SK-N-SH (cell line): ENCODE measurements around the gene STARD3. TPM values are rescaled to one million over a fixed set of nuclear protein-coding genes. Genes with fewer than 3 reads are reported as not detected.
A peak's percentile ranks its signal among the peaks of the same experiment; 100 is the strongest.

ENCODE experiments used
- CTCF ChIA-PET: fragments of 300-600, 350-600 bp; formaldehyde crosslinking; extraction: SDS; loops from one replicate; lab custom pipeline; 2021; lab: Yijun Ruan, JAX
- POLR2A ChIA-PET: fragments of 350-600 bp; sonication (Branson Sonifier 250); formaldehyde crosslinking; extraction: SDS; loops from one replicate; lab custom pipeline; 2020; ENCODE audit warnings: antibody characterized with exemption, inconsistent platforms; lab: Yijun Ruan, JAX
- DNase-seq: peaks from one replicate; pipeline ENCODE4 v3.0.0; 2012
- H2AFZ ChIP-seq: fragments of 200-600 bp; sonication (generic); 2 replicates; pipeline ENCODE4 v1.8.1; 2016; ENCODE audit warnings: antibody characterized with exemption, mild to moderate bottlenecking, low read depth
- H3F3A ChIP-seq: fragments of 200-600 bp; sonication (generic); replicated peaks from 2 replicates; pipeline ENCODE3; 2016; ENCODE audit warnings: antibody characterized with exemption, mild to moderate bottlenecking; ENCODE audit not compliant: insufficient read depth
- H3K27ac ChIP-seq, 2 experiments: fragments of 200-500 bp in 1 of 2; fragments of 200-600 bp in 1 of 2; sonication (Bioruptor generic) in 1 of 2; sonication (generic), shearing (Covaris generic) in 1 of 2; 2 replicates each; pipeline versions ENCODE4 v1.5.1 to v1.6.1; 2014 to 2016; ENCODE audit warnings: low read depth in 2 of 2, inconsistent platforms in 1 of 2, low read length in 1 of 2, mild to moderate bottlenecking in 1 of 2, mixed read lengths in 1 of 2
- H3K27me3 ChIP-seq: fragments of 200-600 bp; sonication (generic), shearing (Covaris generic); 2 replicates; pipeline ENCODE4 v1.6.1; 2016; ENCODE audit warnings: mixed run types; ENCODE audit not compliant: insufficient read depth
- H3K36me3 ChIP-seq, 2 experiments: fragments of 200-500 bp in 1 of 2; fragments of 200-600 bp in 1 of 2; sonication (Bioruptor generic) in 1 of 2; sonication (generic) in 1 of 2; replicated peaks in 1 of 2; 2 replicates each; pipeline versions ENCODE3 to v1.5.1; 2014 to 2016; ENCODE audit warnings: low read length in 1 of 2, mild to moderate bottlenecking in 1 of 2; ENCODE audit not compliant: insufficient read depth in 2 of 2, control insufficient read depth in 1 of 2
- H3K4me1 ChIP-seq, 2 experiments: fragments of 200-500 bp in 1 of 2; fragments of 200-600 bp in 1 of 2; sonication (Bioruptor generic) in 1 of 2; sonication (generic), shearing (Covaris generic) in 1 of 2; 2 replicates each; pipeline versions ENCODE4 v1.5.1 to v1.6.1; 2014 to 2016; ENCODE audit warnings: low read depth in 1 of 2, low read length in 1 of 2, mixed run types in 1 of 2; ENCODE audit not compliant: insufficient read depth in 2 of 2, control insufficient read depth in 1 of 2
- H3K4me2 ChIP-seq: fragments of 200-600 bp; sonication (generic), shearing (Covaris generic); 2 replicates; pipeline ENCODE4 v1.6.1; 2017; ENCODE audit warnings: mixed run types
- H3K4me3 ChIP-seq, 2 experiments: fragments of 200-500 bp in 1 of 2; fragments of 200-600 bp in 1 of 2; sonication (Bioruptor generic) in 1 of 2; sonication (generic), shearing (Covaris generic) in 1 of 2; 2 replicates each; pipeline versions ENCODE4 v1.5.1 to v1.8.1; 2014 to 2016; ENCODE audit warnings: low read depth in 2 of 2, inconsistent platforms in 1 of 2, low read length in 1 of 2, mild to moderate bottlenecking in 1 of 2, mixed read lengths in 1 of 2, moderate library complexity in 1 of 2
- H3K79me2 ChIP-seq: fragments of 200-600 bp; sonication (generic); 2 replicates; pipeline ENCODE4 v1.8.1; 2017; ENCODE audit warnings: mild to moderate bottlenecking; ENCODE audit not compliant: insufficient read depth
- H3K9ac ChIP-seq: fragments of 200-600 bp; sonication (generic); 2 replicates; pipeline ENCODE4 v1.6.1; 2017; ENCODE audit warnings: mixed run types
- H3K9me2 ChIP-seq: fragments of 200-600 bp; sonication (generic); 2 replicates; pipeline ENCODE4 v1.6.1; 2017; ENCODE audit warnings: mixed run types
- H3K9me3 ChIP-seq: fragments of 200-600 bp; sonication (generic); 2 replicates; pipeline ENCODE4 v1.6.1; 2017; ENCODE audit warnings: mixed run types, mild to moderate bottlenecking, moderate library complexity
- H4K20me1 ChIP-seq: fragments of 200-600 bp; sonication (generic); 2 replicates; pipeline ENCODE4 v1.6.1; 2017; ENCODE audit warnings: mild to moderate bottlenecking, mixed run types; ENCODE audit not compliant: insufficient read depth
- EZH2phosphoT487 ChIP-seq: fragments of 200-600 bp; sonication (generic); IDR thresholded peaks from 2 replicates; pipeline ENCODE4 v1.6.1; 2017; ENCODE audit warnings: low read depth, mixed run types, mild to moderate bottlenecking, antibody characterized with exemption, moderate library complexity, borderline replicate concordance
- FOXJ3 ChIP-seq: sonication (generic); formaldehyde crosslinking; IDR thresholded peaks from 2 replicates; pipeline ENCODE4 v1.5.1; 2020; ENCODE audit warnings: mild to moderate bottlenecking, missing genetic modification reagents
- GATA2 ChIP-seq: sonication (generic); formaldehyde crosslinking; IDR thresholded peaks from 2 replicates; pipeline ENCODE4 v1.5.0; 2020; ENCODE audit warnings: mild to moderate bottlenecking, missing genetic modification reagents
- IRF3 ChIP-seq: fragments of 150-350 bp; IDR thresholded peaks from 2 replicates; pipeline ENCODE4 v1.6.1; 2016; ENCODE audit warnings: mild to moderate bottlenecking, low read depth, low read length
- MAX ChIP-seq: IDR thresholded peaks from 2 replicates; pipeline ENCODE4 v1.4.0; 2012; ENCODE audit warnings: low read depth
- NFIC ChIP-seq: IDR thresholded peaks from 2 replicates; pipeline ENCODE4 v1.4.0; 2012; ENCODE audit warnings: borderline replicate concordance
- RAD21 ChIP-seq: IDR thresholded peaks from 2 replicates; pipeline ENCODE4 v1.6.1; 2012; ENCODE audit warnings: mild to moderate bottlenecking, low read length
- RFX5 ChIP-seq: IDR thresholded peaks from 2 replicates; pipeline ENCODE4 v1.6.1; 2012; ENCODE audit warnings: mild to moderate bottlenecking, improper control_type of control experiment, low read length
- TAF1 ChIP-seq: IDR thresholded peaks from 2 replicates; pipeline ENCODE4 v1.6.1; 2012; ENCODE audit warnings: low read depth, mild to moderate bottlenecking, low read length, moderate library complexity, borderline replicate concordance
- TCF12 ChIP-seq: IDR thresholded peaks from 2 replicates; pipeline ENCODE4 v1.4.0; 2012
- USF1 ChIP-seq: IDR thresholded peaks from 2 replicates; pipeline ENCODE4 v1.4.0; 2012; ENCODE audit warnings: low read depth, borderline replicate concordance
- USF2 ChIP-seq: fragments of 150-350 bp; IDR thresholded peaks from 2 replicates; pipeline ENCODE4 v1.6.1; 2017; ENCODE audit warnings: antibody characterized with exemption, low read length, low read depth, borderline replicate concordance
- WGBS: methylation state at CpG from one replicate; pipeline ENCODE4 v1.1.6; 2017; ENCODE audit warnings: low lambda C conversion rate; 5-methylcytosine and 5-hydroxymethylcytosine counted together
- polyA plus RNA-seq, 3 experiments: library from polyadenylated mRNA; depleted of rRNA; stranded (reverse); fragments of >200 nt; gene quantifications; 2 replicates each; pipeline ENCODE4 v1.2.3, GENCODE V29; 2012

Gene STARD3
- polyA plus RNA-seq, 1 of the 3 experiments (the other 2 are of a cell fraction) = 76.8 TPM

GRCh38 chr17:39598047-39598481, 38.9 kb upstream of the STARD3 start:
- Histone ChIP-seq H3K79me2 (no peaks in the 10 kb centered on the region), H3F3A (no peaks in the 10 kb centered on the region), H3K27ac (no peak overlapping the region), H3K4me3 (no peak overlapping the region), H3K36me3 (no peaks in the 10 kb centered on the region), H2AFZ (no peak overlapping the region), H3K9ac (no peak overlapping the region), H3K9me2 (no peaks in the 10 kb centered on the region), H4K20me1 (peaks cover 13% of the 10 kb centered on the region; the same call in 1 of the 2 replicates), H3K27me3 (peaks cover 84% of the 10 kb centered on the region), H3K4me1 (peaks cover 7 to 32% of the 10 kb centered on the region in 2 experiments), H3K9me3 (no peaks in the 10 kb centered on the region), H3K4me2 (no peak overlapping the region)
- DNase-seq = peak; percentile 74
- POLR2A ChIA-PET = no interaction called here
- 9% methylated on average over 7 of the region's 13 CpGs for WGBS
- TF ChIP-seq NFIC = peak; percentile 29; the same call in 1 of the 2 replicates
- no peak for TF ChIP-seq FOXJ3 (CRISPR knock-in tag)
- CTCF ChIA-PET = interaction anchor here (0.6 to 17.5 kb wide), 9 partner anchors 8 to 353 kb away, joined by 3 to 285 read pairs (median 3); partner anchors contain the start of gene PPP1R1B

- ChIA-PET CTCF (interaction anchor here (0.6 to 17.5 kb wide), 9 partner anchors 8 to 156 kb away, joined by 3 to 285 read pairs (median 4); partner anchors contain the start of genes NEUROD2 and PPP1R1B), POLR2A (no interaction called here)
- Histone ChIP-seq H3K79me2 (no peaks in the 10 kb centered on the region), H3F3A (no peaks in the 10 kb centered on the region), H2AFZ (no peak overlapping the region), H3K9ac (no peak overlapping the region), H3K27me3 (peaks cover 90% of the 10 kb centered on the region), H3K4me2 (peak overlapping the region; percentile 72), H3K9me2 (no peaks in the 10 kb centered on the region), H3K36me3 (no peaks in the 10 kb centered on the region), H3K4me1 (peaks cover 7 to 32% of the 10 kb centered on the region in 2 experiments), H3K27ac (no peak overlapping the region), H3K9me3 (no peaks in the 10 kb centered on the region), H3K4me3 (no peak overlapping the region), H4K20me1 (peaks cover 17% of the 10 kb centered on the region; the same call in 1 of the 2 replicates)
- WGBS = 5% methylated on average over 16 of the region's 17 CpGs
- peak; percentile 87; the same call in 1 of the 2 replicates for TF ChIP-seq EZH2phosphoT487
- TF ChIP-seq FOXJ3 (CRISPR knock-in tag) = no peak
- peak; percentile 14; the same call in 1 of the 2 replicates for TF ChIP-seq TCF12
- peak; percentile 59 for DNase-seq
These were observed 38.3 kb upstream of the STARD3 start for GRCh38 chr17:39598630-39599003.

GRCh38 chr17:39599004-39599664, 37.8 kb upstream of the STARD3 start:
- peak overlapping the region; percentile 72 for H3K4me2 ChIP-seq
- H3K27ac ChIP-seq = no peak overlapping the region
- H3K9ac ChIP-seq = no peak overlapping the region
- CTCF ChIA-PET = interaction anchor here (0.6 to 17.5 kb wide), 13 partner anchors 8 to 155 kb away, joined by 3 to 285 read pairs (median 4); partner anchors contain the start of genes NEUROD2 and PPP1R1B
- no peak overlapping the region for H2AFZ ChIP-seq
- no peaks in the 10 kb centered on the region for H3F3A ChIP-seq
- H3K9me2 ChIP-seq = no peaks in the 10 kb centered on the region
- peaks cover 7 to 32% of the 10 kb centered on the region in 2 experiments for H3K4me1 ChIP-seq
- POLR2A ChIA-PET = no interaction called here
- peaks cover 17% of the 10 kb centered on the region; the same call in 1 of the 2 replicates for H4K20me1 ChIP-seq
- H3K79me2 ChIP-seq = no peaks in the 10 kb centered on the region
- H3K4me3 ChIP-seq = no peak overlapping the region; a peak in 1 of 4 replicates
- DNase-seq = peak; percentile 62
- H3K27me3 ChIP-seq = peaks cover 95% of the 10 kb centered on the region
- no peaks in the 10 kb centered on the region for H3K36me3 ChIP-seq
- TF ChIP-seq USF2 = no peak
- no peak for TF ChIP-seq RFX5
- TF ChIP-seq GATA2 (CRISPR knock-in tag) = no peak
- no peak for TF ChIP-seq TAF1
- peak; percentile 51 for TF ChIP-seq EZH2phosphoT487
- no peak for TF ChIP-seq MAX
- no peak for TF ChIP-seq RAD21
- no peak for TF ChIP-seq USF1
- TF ChIP-seq IRF3 = no peak
- 5% methylated on average over 36 of the region's 36 CpGs for WGBS
- no peaks in the 10 kb centered on the region for H3K9me3 ChIP-seq
